Hematopoietic multipotent progenitor cell treated with erythropoietin and hydrocortisone succinate and interleukin-3 and kit ligand, for 6 days (in vitro differentiated cells): ENCODE measurements around the gene BSN.

Source experiments
- DNase-seq: peaks from one replicate; pipeline ENCODE4 v3.0.0-alpha.2; 2015

Gene BSN

GRCh38 chr3:49701388-49702077, 147.3 kb downstream of the BSN start:
- peak; percentile 51 for DNase-seq

- DNase-seq = no peak
Observed at GRCh38 chr3:49702672-49703071, 148.4 kb downstream of the BSN start.

- peak; percentile 89 for DNase-seq
Observed at GRCh38 chr3:49703443-49703927, 149.2 kb downstream of the BSN start.

GRCh38 chr3:49703956-49704355, 149.7 kb downstream of the BSN start:
- no peak for DNase-seq

- no peak for DNase-seq
Observed at GRCh38 chr3:49704629-49705028, 150.4 kb downstream of the BSN start.

- DNase-seq = no peak
Observed at GRCh38 chr3:49705390-49705960, 151.2 kb downstream of the BSN start.

- DNase-seq = no peak
Observed at GRCh38 chr3:49706456-49707112, 152.3 kb downstream of the BSN start.

GRCh38 chr3:49707113-49707480, 152.8 kb downstream of the BSN start:
- no peak for DNase-seq

- no peak for DNase-seq
Observed at GRCh38 chr3:49709852-49710251, 155.6 kb downstream of the BSN start.

- no peak for DNase-seq
Observed at GRCh38 chr3:49711489-49711888, 157.2 kb downstream of the BSN start.

- no peak for DNase-seq
Observed at GRCh38 chr3:49712166-49712565, 157.9 kb downstream of the BSN start.

- no peak for DNase-seq
Observed at GRCh38 chr3:49712631-49713317, 158.5 kb downstream of the BSN start.

- DNase-seq = no peak
Observed at GRCh38 chr3:49713336-49714105, 159.2 kb downstream of the BSN start.

- DNase-seq = no peak
Observed at GRCh38 chr3:49714728-49715550, 160.7 kb downstream of the BSN start.

GRCh38 chr3:49715611-49716121, 161.4 kb downstream of the BSN start:
- DNase-seq = no peak

- no peak for DNase-seq
Observed at GRCh38 chr3:49716169-49716568, 161.9 kb downstream of the BSN start.

- DNase-seq = no peak
Observed at GRCh38 chr3:49716691-49717210, 162.5 kb downstream of the BSN start.

GRCh38 chr3:49717211-49717958, 163.1 kb downstream of the BSN start:
- DNase-seq = no peak

GRCh38 chr3:49717959-49718857, 163.9 kb downstream of the BSN start:
- DNase-seq = no peak

- peak; percentile 52 for DNase-seq
Observed at GRCh38 chr3:49718858-49719213, 164.6 kb downstream of the BSN start.
